Measurements from ENCODE around the gene FGFR3.

FGFR3 gene

GRCh38 chr4:1764670-1765069 is 28.4 kb upstream of the FGFR3 start:
- no peak overlapping the region for H3K9ac ChIP-seq (ENCODE audit: low read depth, low read length)
- H3K4me3 ChIP-seq (ENCODE audit: low read length) = no peak overlapping the region
- H3K4me2 ChIP-seq (ENCODE audit: low read length) = no peak overlapping the region
- H3K36me3 ChIP-seq (ENCODE audit: insufficient read depth, low read length) = no peaks in the 10 kb centered on the region
- H3K27me3 ChIP-seq (ENCODE audit: control insufficient read depth, insufficient read depth, low read length) = no peaks in the 10 kb centered on the region
- H3K4me1 ChIP-seq (ENCODE audit: control insufficient read depth, insufficient read depth, low read length) = peaks cover 10% of the 10 kb centered on the region
- H3K9me3 ChIP-seq (replicated peaks; ENCODE audit: low read length) = no peaks in the 10 kb centered on the region

GRCh38 chr4:1765409-1766072 is 27.6 kb upstream of the FGFR3 start:
- Histone ChIP-seq H3K36me3 (ENCODE audit: insufficient read depth, low read length) (no peaks in the 10 kb centered on the region), H3K9ac (ENCODE audit: low read depth, low read length) (no peak overlapping the region), H3K4me1 (ENCODE audit: control insufficient read depth, insufficient read depth, low read length) (peaks cover 10% of the 10 kb centered on the region), H3K27me3 (ENCODE audit: control insufficient read depth, insufficient read depth, low read length) (no peaks in the 10 kb centered on the region), H3K4me2 (ENCODE audit: low read length) (no peak overlapping the region), H3K9me3 (replicated peaks; ENCODE audit: low read length) (no peaks in the 10 kb centered on the region), H3K4me3 (ENCODE audit: low read length) (no peak overlapping the region)

GRCh38 chr4:1766106-1767060 is 26.7 kb upstream of the FGFR3 start:
- Histone ChIP-seq H3K27me3 (ENCODE audit: control insufficient read depth, insufficient read depth, low read length) (no peaks in the 10 kb centered on the region), H3K9ac (ENCODE audit: low read depth, low read length) (no peak overlapping the region), H3K36me3 (ENCODE audit: insufficient read depth, low read length) (no peaks in the 10 kb centered on the region), H3K4me1 (ENCODE audit: control insufficient read depth, insufficient read depth, low read length) (peaks cover 10% of the 10 kb centered on the region), H3K4me2 (ENCODE audit: low read length) (peak overlapping the region; percentile 56), H3K9me3 (replicated peaks; ENCODE audit: low read length) (no peaks in the 10 kb centered on the region), H3K4me3 (ENCODE audit: low read length) (no peak overlapping the region)

GRCh38 chr4:1767061-1767769 is 25.9 kb upstream of the FGFR3 start:
- Histone ChIP-seq H3K27me3 (ENCODE audit: control insufficient read depth, insufficient read depth, low read length) (no peaks in the 10 kb centered on the region), H3K36me3 (ENCODE audit: insufficient read depth, low read length) (no peaks in the 10 kb centered on the region), H3K4me1 (ENCODE audit: control insufficient read depth, insufficient read depth, low read length) (peaks cover 10% of the 10 kb centered on the region), H3K9ac (ENCODE audit: low read depth, low read length) (no peak overlapping the region), H3K4me2 (ENCODE audit: low read length) (peak overlapping the region; percentile 76), H3K9me3 (replicated peaks; ENCODE audit: low read length) (no peaks in the 10 kb centered on the region), H3K4me3 (ENCODE audit: low read length) (peak overlapping the region; percentile 60)

GRCh38 chr4:1767770-1768366 is 25.2 kb upstream of the FGFR3 start:
- Histone ChIP-seq H3K9ac (ENCODE audit: low read depth, low read length) (no peak overlapping the region), H3K9me3 (replicated peaks; ENCODE audit: low read length) (no peaks in the 10 kb centered on the region), H3K27me3 (ENCODE audit: control insufficient read depth, insufficient read depth, low read length) (no peaks in the 10 kb centered on the region), H3K4me2 (ENCODE audit: low read length) (peak overlapping the region; percentile 76), H3K36me3 (ENCODE audit: insufficient read depth, low read length) (no peaks in the 10 kb centered on the region), H3K4me1 (ENCODE audit: control insufficient read depth, insufficient read depth, low read length) (peaks cover 10% of the 10 kb centered on the region), H3K4me3 (ENCODE audit: low read length) (no peak overlapping the region)

- Histone ChIP-seq H3K4me3 (ENCODE audit: low read length) (no peak overlapping the region), H3K4me1 (ENCODE audit: control insufficient read depth, insufficient read depth, low read length) (peaks cover 5% of the 10 kb centered on the region), H3K27me3 (ENCODE audit: control insufficient read depth, insufficient read depth, low read length) (peaks cover under 1% of the 10 kb centered on the region), H3K36me3 (ENCODE audit: insufficient read depth, low read length) (no peaks in the 10 kb centered on the region), H3K9me3 (replicated peaks; ENCODE audit: low read length) (no peaks in the 10 kb centered on the region), H3K9ac (ENCODE audit: low read depth, low read length) (no peak overlapping the region), H3K4me2 (ENCODE audit: low read length) (no peak overlapping the region)
Measured at GRCh38 chr4:1768367-1769034, 24.6 kb upstream of the FGFR3 start.

- no peaks in the 10 kb centered on the region for H3K4me1 ChIP-seq (ENCODE audit: control insufficient read depth, insufficient read depth, low read length)
- H3K4me3 ChIP-seq (ENCODE audit: low read length) = no peak overlapping the region
- H3K36me3 ChIP-seq (ENCODE audit: insufficient read depth, low read length) = no peaks in the 10 kb centered on the region
- H3K27me3 ChIP-seq (ENCODE audit: control insufficient read depth, insufficient read depth, low read length) = peaks cover 5% of the 10 kb centered on the region
- H3K4me2 ChIP-seq (ENCODE audit: low read length) = no peak overlapping the region
- no peaks in the 10 kb centered on the region for H3K9me3 ChIP-seq (replicated peaks; ENCODE audit: low read length)
- no peak overlapping the region for H3K9ac ChIP-seq (ENCODE audit: low read depth, low read length)
Measured at GRCh38 chr4:1769692-1770091, 23.4 kb upstream of the FGFR3 start.

GRCh38 chr4:1770245-1770644 is 22.8 kb upstream of the FGFR3 start:
- no peaks in the 10 kb centered on the region for H3K4me1 ChIP-seq (ENCODE audit: control insufficient read depth, insufficient read depth, low read length)
- H3K9ac ChIP-seq (ENCODE audit: low read depth, low read length) = no peak overlapping the region
- no peak overlapping the region for H3K4me3 ChIP-seq (ENCODE audit: low read length)
- H3K4me2 ChIP-seq (ENCODE audit: low read length) = no peak overlapping the region
- H3K27me3 ChIP-seq (ENCODE audit: control insufficient read depth, insufficient read depth, low read length) = peaks cover 5% of the 10 kb centered on the region
- H3K36me3 ChIP-seq (ENCODE audit: insufficient read depth, low read length) = no peaks in the 10 kb centered on the region
- no peaks in the 10 kb centered on the region for H3K9me3 ChIP-seq (replicated peaks; ENCODE audit: low read length)

- H3K4me3 ChIP-seq (ENCODE audit: low read length) = no peak overlapping the region
- no peak overlapping the region for H3K4me2 ChIP-seq (ENCODE audit: low read length)
- H3K9ac ChIP-seq (ENCODE audit: low read depth, low read length) = no peak overlapping the region
- peaks cover 5% of the 10 kb centered on the region for H3K27me3 ChIP-seq (ENCODE audit: control insufficient read depth, insufficient read depth, low read length)
- no peaks in the 10 kb centered on the region for H3K4me1 ChIP-seq (ENCODE audit: control insufficient read depth, insufficient read depth, low read length)
- H3K36me3 ChIP-seq (ENCODE audit: insufficient read depth, low read length) = no peaks in the 10 kb centered on the region
- H3K9me3 ChIP-seq (replicated peaks; ENCODE audit: low read length) = no peaks in the 10 kb centered on the region
Measured at GRCh38 chr4:1770791-1771231, 22.3 kb upstream of the FGFR3 start.

- H3K9ac ChIP-seq (ENCODE audit: low read depth, low read length) = no peak overlapping the region
- H3K4me3 ChIP-seq (ENCODE audit: low read length) = no peak overlapping the region
- no peaks in the 10 kb centered on the region for H3K4me1 ChIP-seq (ENCODE audit: control insufficient read depth, insufficient read depth, low read length)
- H3K4me2 ChIP-seq (ENCODE audit: low read length) = no peak overlapping the region
- no peaks in the 10 kb centered on the region for H3K9me3 ChIP-seq (replicated peaks; ENCODE audit: low read length)
- H3K27me3 ChIP-seq (ENCODE audit: control insufficient read depth, insufficient read depth, low read length) = peaks cover 5% of the 10 kb centered on the region
- no peaks in the 10 kb centered on the region for H3K36me3 ChIP-seq (ENCODE audit: insufficient read depth, low read length)
Measured at GRCh38 chr4:1771555-1772305, 21.4 kb upstream of the FGFR3 start.

Data from skeletal muscle satellite cell (primary cell).